ENCODE results near the gene HIP1R.

Gene HIP1R

DNA sequence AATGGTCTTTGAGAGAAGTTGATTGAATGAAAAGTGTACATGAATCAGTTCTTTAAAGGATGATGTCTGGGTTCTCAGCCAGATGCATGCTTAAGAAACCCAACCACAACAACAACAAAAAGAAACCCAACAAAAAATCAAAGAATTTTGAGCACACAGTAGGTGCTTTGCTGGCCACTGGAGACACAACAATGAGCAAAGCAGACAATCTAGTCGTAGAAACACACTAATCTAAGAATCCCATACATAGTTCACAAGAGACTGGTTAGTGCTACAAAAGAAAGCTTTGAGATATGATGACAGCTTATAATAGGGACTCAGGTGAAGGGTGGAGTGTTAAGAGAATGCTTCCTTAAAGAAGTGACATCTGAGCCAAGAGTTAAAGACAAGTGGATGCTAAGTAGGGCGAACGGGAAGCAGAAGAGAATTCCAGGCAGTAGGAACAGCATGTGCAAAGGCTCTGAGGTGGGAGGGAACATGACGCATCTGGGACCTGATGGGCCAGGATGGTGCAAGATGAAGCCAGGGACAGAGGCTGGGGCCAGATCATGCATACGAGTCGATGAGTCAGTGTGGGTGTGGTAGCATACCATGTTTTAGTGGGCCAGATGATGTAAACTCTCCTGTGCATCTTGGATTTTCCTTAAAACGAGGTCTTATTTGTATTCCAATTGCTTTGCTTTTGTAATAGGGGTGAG lies 4.6 kb upstream of the HIP1R start:
- no peak for DNase-seq

DNA sequence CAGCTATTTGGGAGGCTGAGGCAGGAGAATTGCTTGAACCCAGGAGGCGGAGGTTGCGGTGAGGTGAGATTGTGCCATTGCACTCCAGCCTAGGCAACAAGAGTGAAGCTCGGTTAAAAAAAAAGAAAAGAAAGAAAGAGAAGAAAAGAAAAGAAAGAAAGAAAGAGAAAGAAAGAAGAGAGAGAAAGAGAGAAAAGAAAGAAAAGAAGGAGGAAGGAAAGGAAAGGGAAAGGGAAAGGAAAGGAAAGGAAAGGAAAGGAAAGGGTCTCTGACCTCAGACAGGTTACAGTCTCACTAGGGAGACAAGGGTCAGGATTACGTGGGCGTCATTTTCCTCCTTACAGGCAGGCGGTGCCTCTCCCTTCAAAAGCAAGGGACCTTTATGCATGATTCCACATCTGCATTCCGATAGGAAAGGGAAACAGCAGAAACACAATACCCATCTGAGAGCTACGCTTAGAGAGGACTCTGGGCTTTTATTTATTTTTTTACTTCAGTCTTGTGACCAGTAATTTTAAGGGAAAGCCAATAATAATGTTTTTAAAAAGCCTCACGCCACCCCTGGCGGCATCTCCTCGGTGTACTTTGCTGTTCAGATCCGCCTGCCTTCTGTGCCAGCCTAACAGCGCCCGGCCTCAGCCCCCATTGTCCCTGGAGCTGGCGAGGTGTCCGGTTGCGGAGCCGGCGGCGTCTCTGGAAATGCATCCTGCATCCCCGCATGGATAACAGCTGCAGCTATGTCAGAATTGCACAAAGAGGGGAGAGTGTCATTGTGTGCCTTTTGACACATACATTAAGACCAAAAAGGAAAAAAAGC lies 945 bp upstream of the HIP1R start:
- peak; percentile 61 for DNase-seq

DNA sequence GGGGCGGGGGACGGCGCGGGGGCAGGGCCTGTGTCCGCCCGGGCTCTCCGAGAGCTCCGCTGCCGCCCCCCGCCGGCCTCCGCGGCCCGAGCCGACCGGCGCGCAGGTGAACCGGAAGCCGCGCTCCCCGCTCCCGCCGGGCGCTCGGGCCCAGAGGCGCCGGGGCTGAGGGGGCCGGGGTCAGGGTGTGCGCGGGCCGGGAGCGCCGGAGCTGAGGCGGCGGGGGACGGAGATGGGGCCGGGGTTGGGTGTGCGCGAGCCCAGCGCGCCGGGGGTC lies 431 bp downstream of the HIP1R start:
- DNase-seq = no peak

DNA sequence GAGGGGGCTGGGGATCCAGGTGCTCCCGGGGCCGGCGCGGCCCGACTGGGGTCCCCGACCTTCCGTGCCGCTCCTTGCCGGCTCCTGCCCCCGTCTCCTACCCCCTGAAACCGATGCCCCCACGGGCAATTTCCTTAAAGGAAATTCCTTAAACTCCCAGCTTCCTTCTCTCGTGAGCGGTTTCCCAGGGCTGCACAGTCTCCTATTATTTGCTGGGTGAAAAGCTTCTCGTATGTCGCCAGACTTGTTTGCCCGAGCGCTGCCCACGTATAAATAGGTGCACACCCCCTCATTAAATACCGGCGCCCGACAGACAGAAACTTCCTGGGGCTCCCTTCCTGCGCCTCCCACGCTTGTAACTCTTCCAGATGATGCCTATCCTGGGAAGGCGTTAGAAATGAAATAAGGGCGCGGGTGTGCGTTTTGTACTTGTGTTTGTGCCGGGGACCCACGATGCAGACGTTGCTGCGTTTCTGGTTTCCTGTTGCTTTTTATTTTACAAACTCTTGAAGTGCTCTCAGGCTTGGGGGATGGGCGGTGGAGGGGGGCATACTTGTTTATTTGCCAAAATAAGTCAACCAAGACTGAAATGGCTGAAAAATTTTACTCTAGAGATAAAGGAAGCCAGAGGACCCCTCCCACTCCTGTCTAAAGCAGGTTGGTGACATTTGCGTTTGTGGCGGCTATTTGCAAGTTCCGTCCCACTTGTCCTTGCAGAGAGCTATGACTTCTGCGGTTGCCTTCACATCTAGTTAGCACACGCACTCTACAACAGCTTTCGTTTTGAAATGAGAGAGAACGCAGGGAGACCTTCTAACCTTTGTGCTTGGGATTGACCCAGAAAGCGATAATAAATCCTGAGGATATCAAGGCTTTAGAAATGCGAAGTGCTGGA lies 1.0 kb downstream of the HIP1R start:
- DNase-seq = no peak

DNA sequence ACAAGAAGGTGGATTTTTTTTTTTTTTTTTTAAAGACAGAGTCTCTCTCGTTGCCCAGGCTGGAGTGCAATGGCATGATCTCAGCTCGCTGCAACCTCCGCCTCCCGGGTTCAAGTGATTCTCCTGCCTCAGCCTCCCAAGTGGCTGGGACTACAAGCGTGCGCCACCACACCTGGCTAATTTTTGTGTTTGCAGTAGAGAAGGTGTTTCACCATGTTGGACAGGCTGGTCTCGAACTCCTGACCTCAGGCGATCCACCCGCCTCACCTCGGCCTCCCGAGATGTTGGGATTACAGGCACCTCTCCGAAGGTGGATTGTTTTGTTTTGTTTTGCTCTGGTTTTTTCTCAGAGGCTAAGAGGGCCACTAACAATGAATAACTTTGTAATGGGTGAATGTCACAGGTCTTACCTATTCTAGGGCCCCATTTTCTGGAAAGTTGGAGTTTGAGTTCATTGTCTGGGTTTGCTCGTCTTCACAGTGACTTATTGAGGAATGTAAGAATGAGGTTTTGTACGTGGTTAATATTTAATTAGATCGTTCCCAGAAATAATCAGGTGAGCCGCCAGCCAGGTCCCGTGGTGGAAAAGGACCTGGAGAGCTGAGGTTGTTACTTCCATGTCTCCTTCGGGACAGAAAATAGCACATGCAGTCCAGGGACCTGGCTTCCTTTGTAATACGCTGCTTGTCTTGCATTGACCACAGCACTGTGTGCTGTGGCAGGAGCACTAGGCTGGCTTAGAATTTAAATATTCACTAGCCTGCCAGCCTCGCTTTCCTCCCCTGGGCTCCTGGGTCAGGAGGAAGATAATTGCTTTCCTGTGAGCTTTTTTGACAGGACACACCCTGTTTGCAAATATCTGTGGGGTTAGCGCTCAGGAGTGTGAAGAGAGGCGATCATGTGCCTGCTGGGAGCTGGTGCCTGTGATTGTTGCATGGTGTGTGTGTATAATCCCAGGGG lies 2.3 kb downstream of the HIP1R start:
- DNase-seq = no peak

DNA sequence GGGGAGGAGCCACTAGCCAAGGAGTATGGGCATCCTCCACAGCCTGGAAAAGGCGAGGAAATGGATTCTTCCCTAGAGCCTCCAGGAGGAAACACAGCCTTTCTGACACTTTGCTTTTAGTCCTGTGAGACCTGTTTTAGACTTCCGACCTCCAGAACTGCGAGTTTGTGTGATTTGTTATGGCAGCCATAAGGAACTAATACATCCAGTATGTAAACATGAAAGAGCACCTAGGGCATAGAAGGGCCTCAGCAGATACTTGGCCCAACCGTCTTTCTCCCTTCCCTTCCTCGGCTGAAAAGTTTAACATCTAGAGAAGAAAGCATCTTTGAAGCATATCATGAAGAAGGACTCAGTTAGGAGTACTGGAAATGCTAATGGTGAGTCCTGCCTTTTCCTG lies 3.6 kb downstream of the HIP1R start:
- no peak for DNase-seq

DNA sequence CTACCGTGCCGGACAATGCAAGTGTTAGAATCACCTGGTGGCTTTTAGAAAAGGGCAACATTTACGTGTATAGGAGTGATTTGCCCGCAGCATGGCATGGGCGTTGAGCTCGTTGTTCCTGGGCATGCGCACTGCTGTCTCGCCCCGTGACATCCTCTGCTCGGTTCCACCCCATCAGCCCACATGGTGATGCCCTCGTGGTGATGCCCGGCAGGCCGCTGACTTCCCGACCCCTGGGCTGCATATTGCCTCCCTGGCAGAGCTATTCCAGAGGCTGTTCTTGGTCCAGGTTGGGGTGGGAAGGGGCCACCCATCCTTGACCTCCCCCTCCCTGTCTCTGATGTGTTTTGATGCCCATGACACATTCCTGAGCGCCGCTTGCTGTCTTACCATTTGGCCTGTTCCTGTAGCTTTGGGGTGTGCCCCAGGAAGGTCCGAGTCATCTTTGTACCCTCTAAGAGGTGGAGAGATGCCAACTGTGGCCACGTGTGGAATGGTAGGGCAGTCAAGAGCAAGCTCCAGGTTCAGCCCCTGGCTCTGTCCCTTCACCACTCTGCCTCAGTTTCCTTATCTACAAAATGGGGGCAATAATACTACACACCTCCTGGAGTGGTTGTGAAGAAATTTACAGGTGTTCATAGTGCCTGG lies 4.8 kb downstream of the HIP1R start:
- DNase-seq = no peak

DNA sequence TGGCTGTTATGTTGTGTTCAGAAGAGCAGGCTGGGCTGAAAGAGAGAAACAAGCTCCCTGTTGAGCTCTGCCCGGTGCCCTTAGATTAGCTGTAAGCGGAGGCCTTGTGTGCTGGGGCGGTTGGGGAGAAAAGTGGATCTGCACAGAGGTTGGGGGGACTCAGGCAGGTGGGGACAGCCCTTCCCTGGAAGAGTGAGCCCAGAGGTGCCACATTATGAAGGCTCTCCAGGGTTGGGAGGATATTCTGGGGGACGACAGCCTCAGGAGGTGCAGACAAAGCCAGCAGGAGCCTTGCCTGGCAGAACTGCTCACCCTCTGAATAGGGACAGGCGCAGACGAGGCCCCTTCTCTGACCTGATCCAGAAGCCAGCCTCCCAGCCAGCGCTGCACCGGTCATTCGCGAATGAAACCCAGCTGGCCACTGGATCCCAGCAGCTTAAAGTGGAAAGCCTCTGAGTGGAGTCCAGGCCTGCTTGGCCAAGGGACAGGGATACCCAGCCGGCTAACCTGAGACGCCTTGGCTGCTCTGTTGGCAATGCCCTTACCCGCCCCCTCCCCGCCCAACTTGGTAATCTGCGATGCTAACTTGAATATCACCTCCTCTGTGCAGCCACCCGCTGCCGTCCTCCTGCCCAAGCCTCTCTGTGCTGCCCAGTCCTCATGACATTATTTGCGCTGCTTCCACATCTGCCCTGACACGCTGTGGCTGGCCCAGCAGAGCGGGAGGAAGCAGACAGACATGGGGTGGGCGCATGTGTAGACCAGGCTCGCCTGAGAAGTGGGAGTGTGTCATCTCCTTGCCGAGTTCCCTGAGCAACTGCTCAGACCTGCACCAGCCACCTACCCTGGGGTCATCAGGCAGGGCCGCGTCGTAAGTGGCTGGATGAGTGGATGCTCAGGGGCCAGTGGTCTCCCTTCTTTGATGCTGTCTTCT lies 5.6 kb downstream of the HIP1R start:
- DNase-seq = no peak

DNA sequence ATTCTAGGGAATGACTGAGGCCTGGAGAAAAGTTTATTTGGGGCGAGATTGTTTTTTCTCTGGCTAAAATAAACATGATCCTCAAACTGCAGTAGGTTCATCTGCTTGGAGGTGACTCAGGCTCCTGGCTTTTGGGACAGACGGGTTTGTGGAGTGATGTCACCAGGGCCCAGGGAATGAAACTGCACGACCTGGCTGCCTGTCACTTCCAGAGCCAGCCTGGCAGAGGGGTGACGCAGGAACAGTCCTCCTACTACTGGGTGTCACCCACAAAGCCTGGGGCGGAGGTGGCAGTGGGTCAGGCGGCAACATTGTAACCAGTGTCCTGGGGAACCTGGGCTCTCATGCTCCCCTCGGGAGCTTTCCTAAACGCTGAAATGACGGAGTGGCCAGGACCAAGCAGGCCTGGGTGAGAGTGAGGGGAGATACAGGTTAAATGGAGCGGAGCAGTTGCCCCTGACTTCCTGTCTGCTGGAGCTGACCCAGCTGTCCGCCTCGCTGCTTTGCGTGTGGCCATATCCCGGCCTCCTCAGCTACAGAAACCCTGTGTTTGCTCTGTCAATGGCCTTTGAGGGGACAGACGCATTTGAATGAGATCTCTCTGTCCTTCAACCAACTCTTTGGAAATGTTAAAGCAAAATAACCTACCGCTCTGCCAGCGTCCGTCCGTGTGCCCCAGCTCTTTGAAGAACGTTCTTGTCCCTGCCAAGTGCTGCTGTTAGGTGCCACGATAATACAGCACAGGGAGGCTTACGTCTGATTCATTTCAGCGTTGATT lies 6.5 kb downstream of the HIP1R start:
- no peak for DNase-seq

DNA sequence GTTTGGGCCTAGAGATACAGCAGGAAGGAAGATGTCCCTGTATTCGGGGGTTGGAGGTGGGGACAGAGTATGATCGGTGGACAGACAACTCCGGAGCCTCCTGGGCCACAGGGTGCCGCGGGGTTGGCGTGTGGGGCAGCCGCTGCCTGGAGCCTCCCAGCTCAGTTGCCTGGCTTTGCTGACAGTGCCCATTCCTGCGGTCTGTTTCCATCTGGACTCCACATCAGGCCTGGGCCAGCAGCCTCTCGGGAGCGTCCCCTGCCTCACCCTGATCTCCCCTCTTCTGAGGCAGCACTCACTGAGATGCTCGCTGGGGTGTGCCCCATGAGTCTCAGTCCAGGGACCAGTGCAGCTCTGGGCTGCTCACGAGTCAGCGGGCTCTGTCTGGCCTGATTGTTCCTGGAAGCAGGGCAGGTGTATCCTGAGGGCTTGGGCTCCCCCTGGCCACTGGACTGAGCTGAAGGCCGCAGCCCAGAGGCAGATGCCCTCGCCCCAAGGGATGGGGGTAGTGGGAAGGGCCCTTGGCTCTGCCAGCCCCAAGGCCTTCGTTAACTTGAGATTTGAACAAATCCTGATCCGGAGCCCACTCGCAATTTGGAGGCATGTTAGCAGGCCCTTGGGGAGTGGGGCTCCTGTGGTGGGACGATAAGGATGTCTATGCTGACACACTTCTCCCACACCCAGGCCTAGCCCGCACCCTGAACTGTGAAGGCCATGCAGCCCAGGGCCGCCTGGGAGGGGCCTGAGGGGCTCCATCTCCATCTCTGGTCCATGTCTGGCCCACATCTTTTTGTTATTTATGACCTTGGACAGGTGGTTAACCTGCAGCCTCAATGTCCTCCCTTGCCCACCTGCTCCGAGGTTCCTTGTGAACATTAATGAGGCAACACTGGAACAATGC lies 7.5 kb downstream of the HIP1R start:
- no peak for DNase-seq

DNA sequence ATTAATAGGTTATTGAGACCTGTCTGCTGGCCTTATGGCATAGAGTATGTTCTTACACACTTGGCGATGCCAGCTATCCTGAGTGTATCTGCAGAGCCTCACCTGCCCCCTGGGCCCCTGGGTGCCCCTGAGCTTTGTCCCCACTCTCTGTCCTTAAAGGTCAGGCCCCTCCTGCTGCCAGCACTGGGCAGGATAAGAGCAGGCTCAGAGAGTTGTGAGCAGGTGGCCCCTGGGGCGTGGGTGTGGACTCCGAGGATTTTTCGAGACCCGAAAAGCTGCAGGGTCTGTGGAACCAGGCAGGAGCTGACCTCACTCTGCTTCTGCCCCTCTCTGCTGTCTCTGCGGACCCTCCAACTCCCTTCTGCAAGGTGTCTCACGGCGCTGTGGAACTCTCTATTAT lies 8.2 kb downstream of the HIP1R start:
- DNase-seq = no peak

DNA sequence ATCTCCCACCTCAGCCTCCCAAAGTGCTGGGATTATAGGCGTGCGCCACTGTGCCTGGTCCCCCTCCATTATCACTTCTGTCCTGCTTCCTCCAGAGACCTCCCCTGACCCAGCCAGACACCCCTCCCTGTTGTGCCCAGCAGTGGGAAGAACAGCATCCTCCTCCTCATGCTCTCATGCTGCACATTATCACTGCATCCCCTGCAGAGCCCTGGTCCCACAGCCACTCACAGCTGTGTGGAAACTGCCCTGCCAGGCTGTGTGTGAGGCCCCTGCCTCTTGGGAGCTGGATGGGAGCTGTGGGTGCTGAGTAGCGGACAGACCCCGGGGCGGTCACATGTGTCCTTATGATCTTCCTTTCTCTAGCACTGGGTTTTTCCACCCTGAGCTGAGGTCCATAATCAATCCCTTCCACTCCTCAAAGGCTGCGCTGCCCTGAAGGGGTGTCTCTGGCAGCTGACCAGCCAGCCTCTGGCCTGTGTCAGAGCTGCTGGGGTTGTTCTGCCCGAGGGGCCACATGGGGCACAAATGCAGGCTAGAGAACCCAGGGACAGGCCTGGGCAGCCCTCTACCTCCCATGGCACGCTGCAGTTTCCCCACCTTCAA lies 9.2 kb downstream of the HIP1R start:
- no peak for DNase-seq

DNA sequence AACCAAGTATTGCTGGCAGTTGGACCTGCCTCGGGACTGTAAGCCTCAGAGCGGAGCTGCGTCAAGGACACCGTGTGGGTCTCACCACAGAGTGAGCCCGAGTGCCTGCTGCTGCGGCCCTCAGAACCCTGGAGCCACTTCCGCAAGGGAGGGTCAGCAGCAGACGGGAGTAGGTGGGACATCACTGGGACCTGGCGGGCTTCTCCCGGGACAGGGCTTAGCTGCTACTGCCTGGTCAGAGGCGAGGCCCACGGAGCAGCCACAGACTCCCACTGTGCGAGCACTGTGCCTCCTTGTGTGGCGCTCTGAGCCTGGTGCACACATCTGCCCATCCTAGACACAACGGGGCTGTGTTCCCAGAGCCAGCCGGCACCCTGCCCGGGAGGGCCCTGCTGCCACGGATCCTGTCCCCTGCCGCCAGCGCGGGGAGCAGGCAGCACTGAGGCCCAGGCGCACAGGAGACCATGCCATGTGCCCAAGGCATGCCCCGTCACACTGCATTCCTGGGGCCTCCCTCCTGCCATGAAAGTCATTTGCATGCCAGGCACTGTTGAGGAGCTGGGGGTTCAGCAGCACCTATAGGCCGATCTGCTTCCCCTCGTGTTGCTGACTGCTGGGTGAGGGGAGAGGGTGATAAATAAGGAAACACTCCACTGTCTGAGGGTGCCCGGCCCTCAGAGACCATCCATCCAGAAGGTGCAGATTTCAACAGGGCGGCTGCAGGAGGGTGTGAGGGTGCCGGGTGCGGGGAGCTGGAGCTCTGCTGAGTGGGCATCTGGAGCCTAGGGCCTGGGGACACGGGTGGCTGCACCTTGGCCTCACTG lies 10.0 kb downstream of the HIP1R start:
- no peak for DNase-seq

DNA sequence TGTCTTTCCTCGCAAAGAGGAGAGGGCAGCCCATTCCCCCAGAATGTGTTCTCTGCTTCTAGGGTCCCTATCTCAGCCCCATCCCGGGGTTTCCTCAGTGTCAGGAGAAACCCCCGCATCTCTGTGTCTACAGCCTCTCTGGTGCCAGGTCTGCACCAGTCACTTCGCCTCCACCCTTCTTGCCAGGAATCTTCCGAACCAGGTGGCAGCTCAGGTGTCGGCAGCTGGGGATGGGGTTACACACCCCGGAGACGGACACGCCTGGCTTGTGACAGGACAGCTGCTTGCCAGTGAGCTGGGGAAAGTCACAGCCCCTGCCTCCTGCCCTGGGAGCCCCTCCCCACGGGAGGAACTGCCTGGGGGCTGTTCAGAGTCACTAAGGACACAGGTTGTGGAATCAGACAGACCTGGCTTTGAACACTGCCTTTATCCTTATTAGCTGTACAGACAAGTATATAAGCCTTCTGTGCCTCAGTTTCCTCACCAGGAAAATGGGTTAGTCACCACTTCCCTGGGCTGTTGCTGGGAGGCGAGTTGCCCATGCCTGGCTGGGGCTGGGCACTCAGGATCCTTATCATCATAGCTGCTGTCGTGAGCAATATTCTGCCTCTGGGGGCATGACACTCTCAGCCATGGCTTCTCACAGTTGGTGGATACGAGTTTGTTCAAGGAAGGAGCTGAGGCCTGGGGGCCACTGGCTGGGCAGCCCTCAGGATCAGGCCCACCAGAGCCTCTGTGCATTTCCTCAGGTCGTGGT lies 10.8 kb downstream of the HIP1R start:
- no peak for DNase-seq

DNA sequence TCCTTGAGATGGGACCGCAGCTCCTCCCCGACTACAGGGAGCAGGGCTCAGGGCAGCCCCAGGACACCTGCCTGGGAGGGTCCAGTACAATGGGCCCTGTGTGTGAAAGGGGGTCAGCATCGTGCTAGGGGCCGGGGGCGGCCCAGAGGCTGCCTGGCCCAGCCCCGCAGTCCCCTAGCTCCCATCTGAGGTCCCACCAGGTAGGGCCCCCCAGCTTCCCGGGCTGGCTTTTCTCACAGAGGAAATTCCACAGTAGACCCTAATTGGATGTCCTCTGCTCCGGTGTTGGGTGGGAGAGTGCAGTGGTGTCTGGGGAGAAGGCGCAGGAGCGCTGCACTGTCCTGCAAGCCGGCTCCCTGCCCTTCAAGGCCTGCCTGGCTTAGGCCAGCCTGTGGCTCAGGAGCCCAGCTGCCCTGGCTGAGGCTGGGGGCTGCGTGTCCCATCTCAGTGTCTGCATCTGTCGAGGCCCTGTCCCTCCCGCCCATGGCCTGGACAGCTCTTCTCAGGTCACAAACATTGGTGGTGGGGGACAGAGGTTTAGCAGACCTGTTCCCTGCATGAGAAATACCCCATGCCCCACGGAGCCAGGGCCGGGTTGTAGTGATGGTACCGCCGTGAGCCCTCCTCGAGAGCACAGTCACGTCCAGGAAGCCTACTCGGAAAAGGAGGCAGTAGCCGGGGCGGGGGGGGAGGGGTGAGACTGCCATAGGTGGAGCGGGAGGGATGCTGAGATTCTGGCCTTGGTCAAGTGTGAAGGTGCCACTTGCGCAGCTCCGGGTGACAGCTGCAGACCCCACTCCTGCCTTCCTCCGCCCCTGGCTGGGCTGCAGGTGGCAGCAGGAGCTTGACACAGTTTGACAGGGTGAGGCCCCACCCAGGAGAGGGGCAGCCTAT lies 11.6 kb downstream of the HIP1R start:
- no peak for DNase-seq

DNA sequence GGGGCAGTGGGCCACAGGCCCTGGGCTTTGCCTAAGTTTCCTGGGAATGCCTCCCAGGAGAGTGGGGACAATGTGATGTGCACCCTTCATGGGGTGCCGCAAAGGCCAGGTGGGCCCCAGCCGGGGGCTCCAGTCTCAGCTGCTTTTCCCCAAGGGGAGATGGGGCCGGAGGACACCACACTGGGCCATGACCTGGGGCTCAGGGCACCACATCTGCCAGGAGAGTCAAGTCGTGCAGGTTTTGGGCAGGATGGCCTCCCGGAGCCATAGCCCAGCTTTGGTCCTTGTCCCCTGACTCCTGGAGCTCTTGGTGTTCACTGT lies 12.2 kb downstream of the HIP1R start:
- no peak for DNase-seq
